C4-2B (cell line): ENCODE data around the gene SYNE2.

Experiments used
- ZFX ChIP-seq: fragments of 450-650 bp; IDR thresholded peaks from 2 replicates; pipeline ENCODE4 v1.6.1; 2017
- TF ChIP-seq, protein P1 (sequence below): fragments of 450-650 bp; conservative IDR thresholded peaks from 2 replicates; pipeline ENCODE4 v1.5.1; 2017; ENCODE audit warnings: mild to moderate bottlenecking

DNA sequence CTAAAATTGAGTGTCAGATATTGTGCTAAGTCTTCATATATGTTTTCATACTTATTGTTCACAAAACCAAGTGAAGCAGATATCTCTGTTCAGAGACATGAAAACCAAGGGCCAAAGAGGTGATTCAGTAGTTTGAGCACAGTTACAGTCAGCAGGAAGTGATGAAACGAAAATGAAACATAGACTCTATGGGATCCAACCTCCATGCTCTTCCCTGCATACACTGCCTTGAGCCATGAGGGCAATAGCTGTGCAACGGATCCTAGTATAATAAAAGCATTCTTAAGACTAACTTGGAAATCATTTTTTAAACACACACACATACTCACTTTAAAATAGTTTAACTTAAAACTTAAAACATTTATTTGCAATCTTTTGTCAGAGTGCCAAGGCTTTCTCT is 413.4 kb downstream of the SYNE2 start:
- TF ChIP-seq, protein P1, sequence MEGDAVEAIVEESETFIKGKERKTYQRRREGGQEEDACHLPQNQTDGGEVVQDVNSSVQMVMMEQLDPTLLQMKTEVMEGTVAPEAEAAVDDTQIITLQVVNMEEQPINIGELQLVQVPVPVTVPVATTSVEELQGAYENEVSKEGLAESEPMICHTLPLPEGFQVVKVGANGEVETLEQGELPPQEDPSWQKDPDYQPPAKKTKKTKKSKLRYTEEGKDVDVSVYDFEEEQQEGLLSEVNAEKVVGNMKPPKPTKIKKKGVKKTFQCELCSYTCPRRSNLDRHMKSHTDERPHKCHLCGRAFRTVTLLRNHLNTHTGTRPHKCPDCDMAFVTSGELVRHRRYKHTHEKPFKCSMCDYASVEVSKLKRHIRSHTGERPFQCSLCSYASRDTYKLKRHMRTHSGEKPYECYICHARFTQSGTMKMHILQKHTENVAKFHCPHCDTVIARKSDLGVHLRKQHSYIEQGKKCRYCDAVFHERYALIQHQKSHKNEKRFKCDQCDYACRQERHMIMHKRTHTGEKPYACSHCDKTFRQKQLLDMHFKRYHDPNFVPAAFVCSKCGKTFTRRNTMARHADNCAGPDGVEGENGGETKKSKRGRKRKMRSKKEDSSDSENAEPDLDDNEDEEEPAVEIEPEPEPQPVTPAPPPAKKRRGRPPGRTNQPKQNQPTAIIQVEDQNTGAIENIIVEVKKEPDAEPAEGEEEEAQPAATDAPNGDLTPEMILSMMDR = no peak
- TF ChIP-seq ZFX = no peak
